GM20000 (cell line): ENCODE data around the gene POLR2H.

ENCODE experiments used
- DNase-seq: peaks from one replicate; pipeline ENCODE4 v3.0.0; 2012; ENCODE audit warnings: low spot score
- CTCF ChIP-seq: IDR thresholded peaks from 2 replicates; pipeline ENCODE4 v1.5.1; 2012; ENCODE audit warnings: mild to moderate bottlenecking, control low read depth; ENCODE audit errors: extremely low read depth, missing control alignments

The POLR2H gene

DNA sequence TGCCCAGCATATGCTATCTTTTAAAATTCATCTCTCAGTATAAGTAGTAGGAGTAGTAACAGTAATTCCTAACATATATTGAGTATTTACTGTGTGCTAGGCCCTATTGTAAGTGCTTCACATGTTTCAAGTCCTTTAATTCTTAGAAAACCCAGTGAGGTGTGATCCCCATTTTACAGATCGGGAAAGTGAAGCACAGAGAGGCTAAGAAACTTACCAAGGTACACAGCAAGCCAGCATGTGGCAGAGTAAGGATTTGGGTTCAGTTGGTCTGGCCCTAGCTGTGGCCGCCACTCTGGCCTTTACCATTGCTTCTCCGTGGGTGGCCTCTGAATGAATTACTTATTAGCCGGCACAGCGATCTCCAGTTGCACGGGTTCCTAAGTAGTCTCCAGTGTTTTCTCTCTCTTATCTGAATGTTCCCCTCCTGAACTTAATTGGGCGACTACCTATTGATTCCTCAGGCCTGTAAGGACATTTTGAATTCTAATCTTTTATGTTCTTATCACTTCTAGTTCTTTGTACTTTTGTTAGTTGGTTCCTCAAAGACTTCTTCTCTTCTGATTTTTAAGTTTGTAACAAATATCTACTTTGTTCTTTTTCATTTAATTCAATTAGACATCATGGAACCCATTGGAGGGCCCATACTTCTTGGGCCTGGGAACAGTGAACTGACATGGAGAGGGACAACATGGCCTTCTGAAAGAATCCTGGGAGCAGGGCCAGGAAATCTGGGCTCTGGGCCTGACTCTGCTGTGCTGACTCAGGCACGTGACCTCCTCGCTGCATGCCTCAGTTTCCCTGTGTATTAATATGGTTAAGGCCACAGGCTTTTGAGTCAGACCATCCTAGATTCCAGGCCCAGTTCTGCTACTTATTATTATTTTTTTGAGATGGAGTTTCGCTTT, 11.7 kb upstream of the POLR2H start:
- TF ChIP-seq CTCF, result no peak
- DNase-seq, result no peak

- no peak for DNase-seq
- TF ChIP-seq CTCF, result no peak
Observed at GRCh38 chr3:184350618-184351017, 10.9 kb upstream of the POLR2H start.

DNA sequence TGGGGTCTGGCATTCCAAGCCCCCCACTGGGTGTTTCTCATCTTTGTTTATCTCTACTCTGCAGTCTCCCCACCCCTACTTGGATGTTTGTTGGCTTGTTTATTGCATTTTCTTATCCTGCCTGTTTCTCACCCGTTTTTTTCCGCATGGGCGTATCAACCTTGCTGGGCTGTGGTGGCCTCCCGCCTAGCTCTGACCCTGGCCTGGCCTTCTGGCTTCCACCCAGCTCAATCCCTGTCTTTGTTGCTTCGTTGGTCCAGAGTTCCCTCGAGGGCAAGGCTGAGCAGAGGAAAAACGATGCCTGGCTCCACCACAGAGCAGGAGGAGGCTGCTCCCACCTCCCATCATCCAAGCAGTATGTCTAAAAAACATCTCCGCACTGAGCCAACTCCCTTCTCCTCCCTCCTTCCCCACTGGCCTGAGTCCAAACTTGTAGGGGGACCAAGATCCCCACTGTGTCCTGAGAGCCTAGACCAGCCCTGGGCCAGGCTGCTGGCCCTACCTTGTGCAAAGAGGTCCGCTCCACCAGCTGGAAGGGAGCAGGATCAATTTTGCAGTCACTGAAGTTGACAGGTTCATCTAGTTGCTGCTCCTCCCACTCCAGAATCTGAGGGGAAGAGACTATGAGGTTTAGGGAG, 9.9 kb upstream of the POLR2H start:
- no peak for TF ChIP-seq CTCF
- no peak for DNase-seq

DNA sequence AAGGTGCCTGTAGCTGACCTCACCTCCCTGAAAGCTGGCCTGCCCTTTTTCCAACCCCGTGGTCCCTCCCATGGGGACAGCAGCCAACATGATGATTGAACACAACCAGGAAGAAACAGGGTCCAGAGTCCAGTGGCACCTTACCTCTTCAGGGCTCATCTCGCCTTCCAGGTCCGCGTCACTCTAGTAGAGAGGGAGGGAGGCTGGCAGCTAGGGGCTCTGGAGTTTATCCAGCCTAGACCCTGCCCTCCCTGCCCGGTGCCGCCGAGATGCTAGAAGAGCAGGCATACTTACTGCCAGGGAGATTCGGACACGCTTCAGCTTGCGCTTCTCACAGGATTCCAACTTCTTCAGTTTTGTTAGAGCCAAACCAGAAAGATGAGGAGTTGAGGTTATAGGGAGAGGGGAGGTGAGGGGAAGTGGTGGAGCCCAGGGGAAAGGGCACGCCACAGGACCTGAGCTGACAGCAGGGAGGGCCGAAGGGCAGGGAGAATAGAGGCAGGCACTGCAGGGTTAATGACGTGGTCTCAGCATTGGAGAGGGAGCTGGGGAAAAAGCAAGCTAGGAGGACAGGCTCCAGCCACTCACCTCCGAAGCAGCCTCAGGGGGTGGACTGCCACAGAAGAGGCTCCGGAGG, 9.2 kb upstream of the POLR2H start:
- no peak for DNase-seq
- no peak for TF ChIP-seq CTCF

DNA sequence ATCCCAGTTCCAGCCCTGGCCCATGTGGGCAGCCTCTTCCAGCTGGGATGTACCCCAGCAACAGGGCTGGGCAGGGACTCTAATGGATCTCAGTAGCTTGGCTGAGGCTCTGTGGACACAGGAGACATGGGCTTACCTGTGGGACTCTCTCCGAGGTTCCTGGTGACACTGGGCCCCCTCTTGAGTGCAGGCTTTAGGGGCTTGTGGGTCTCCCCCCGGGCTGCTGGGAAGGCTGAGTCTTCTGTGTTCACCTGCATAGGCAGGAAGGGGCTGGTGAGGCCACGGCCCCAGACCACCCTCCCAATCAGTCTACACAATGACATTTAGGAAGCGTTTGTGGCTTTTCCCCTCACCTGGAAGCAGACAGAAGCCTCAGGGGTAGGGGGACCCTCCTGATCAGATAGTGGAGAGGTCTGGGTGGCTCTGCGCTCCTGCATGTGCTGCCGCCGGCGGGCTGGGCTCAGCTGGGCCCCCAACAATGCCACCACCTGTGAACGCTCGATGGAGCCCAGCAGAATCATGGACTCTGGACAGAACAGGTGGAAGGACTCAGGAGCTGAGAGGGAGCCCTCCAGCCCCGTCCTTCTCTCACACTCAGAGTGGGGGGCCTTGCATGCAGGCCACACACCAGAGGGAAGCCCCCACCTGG, 8.5 kb upstream of the POLR2H start:
- no peak for TF ChIP-seq CTCF
- DNase-seq, result no peak

GRCh38 chr3:184353546-184353941, 8.0 kb upstream of the POLR2H start:
- DNase-seq, result no peak
- TF ChIP-seq CTCF, result no peak
